Measurements from ENCODE around the gene ILDR1. TPM values are rescaled to one million over a fixed set of nuclear protein-coding genes. Genes with fewer than 3 reads are reported as not detected.

The ILDR1 gene
- total and polyA plus RNA-seq, 12 donors: 0.32 to 5.6 (median 2.4) TPM; not detected in 1

DNA sequence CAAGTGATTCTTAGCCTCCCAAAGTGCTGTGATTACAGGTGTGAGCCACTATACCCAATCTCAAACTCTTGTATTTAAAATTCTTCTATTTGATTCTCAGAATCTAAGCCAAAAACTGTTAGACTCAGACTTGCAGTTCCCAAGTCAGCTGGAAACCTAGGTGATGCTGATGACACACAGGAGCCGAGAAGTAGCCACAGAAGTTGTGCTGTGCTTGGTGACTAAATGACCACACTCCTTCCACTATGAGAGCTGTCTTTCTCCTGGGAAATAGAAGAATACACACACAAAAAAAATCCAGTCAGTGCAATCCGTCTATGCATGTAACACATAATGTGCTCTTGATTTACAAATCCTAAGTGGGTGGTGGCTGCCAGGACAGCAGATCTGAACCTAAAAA is 33.9 kb downstream of the ILDR1 start:
- 73 to 93% (median 86%) methylated on average over 2 of the region's 2 CpGs for WGBS, 4 donors
- Histone ChIP-seq H3K4me3 (no peak overlapping the region), H3K9me3 (replicated peaks in 1 of 3) (no peaks in the 10 kb centered on the region), H3K4me1 (replicated peaks in 1 of 2) (no peaks in the 10 kb centered on the region), H3K27me3 (no peaks in the 10 kb centered on the region), H3K27ac (no peak overlapping the region), H3K36me3 (replicated peaks in 1 of 2) (no peaks in the 10 kb centered on the region)
- TF ChIP-seq, protein P1, sequence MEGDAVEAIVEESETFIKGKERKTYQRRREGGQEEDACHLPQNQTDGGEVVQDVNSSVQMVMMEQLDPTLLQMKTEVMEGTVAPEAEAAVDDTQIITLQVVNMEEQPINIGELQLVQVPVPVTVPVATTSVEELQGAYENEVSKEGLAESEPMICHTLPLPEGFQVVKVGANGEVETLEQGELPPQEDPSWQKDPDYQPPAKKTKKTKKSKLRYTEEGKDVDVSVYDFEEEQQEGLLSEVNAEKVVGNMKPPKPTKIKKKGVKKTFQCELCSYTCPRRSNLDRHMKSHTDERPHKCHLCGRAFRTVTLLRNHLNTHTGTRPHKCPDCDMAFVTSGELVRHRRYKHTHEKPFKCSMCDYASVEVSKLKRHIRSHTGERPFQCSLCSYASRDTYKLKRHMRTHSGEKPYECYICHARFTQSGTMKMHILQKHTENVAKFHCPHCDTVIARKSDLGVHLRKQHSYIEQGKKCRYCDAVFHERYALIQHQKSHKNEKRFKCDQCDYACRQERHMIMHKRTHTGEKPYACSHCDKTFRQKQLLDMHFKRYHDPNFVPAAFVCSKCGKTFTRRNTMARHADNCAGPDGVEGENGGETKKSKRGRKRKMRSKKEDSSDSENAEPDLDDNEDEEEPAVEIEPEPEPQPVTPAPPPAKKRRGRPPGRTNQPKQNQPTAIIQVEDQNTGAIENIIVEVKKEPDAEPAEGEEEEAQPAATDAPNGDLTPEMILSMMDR (IDR thresholded peaks at IDR 0.05): no peak
- no peak for DNase-seq
- intact Hi-C loops (cut with DNase I): no loop called here

GRCh38 chr3:121985846-121986245 is 36.2 kb downstream of the ILDR1 start:
- TF ChIP-seq POLR2A (IDR thresholded peaks at IDR 0.05): no peak
- TF ChIP-seq, protein P1 (IDR thresholded peaks at IDR 0.05): no peak
- Histone ChIP-seq H3K36me3 (replicated peaks in 1 of 2) (no peaks in the 10 kb centered on the region), H3K4me1 (replicated peaks in 1 of 2) (no peaks in the 10 kb centered on the region), H3K27me3 (no peaks in the 10 kb centered on the region), H3K9me3 (replicated peaks in 1 of 3) (peaks cover 0 to 6% (median 0%) of the 10 kb centered on the region in 3 donors), H3K27ac (no peak overlapping the region), H3K4me3 (no peak overlapping the region)
- WGBS, 4 donors: 40 to 88% (median 68%) methylated on average over 1 to 2 of the region's 2 CpGs
- no peak for DNase-seq
- intact Hi-C loops (cut with DNase I): no loop called here

DNA sequence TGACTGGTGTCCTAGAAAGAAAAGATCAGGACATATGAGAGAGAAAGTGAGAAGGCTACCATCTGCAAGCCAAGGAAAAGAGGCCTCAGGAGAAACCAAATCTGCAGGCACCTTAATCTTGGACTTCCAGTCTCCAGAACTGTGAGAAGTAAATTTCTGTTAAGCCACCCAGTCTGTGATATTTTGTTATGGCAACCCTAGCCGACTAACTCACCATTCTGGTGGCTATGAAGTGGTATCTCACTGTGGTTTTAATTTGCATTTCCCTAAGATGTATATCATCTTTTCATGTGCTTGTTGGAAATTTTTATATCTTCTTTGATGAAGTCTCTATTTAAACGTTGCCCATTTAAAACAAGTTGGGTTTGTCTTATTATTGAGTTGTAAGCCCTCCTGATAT is 40.6 kb downstream of the ILDR1 start:
- Histone ChIP-seq H3K27ac (no peak overlapping the region), H3K4me1 (replicated peaks in 1 of 2) (no peaks in the 10 kb centered on the region), H3K4me3 (no peak overlapping the region), H3K27me3 (no peaks in the 10 kb centered on the region), H3K9me3 (replicated peaks in 1 of 3) (peaks cover 0 to 6% (median 0%) of the 10 kb centered on the region in 3 donors), H3K36me3 (replicated peaks in 1 of 2) (no peaks in the 10 kb centered on the region)
- TF ChIP-seq, protein P1 (IDR thresholded peaks at IDR 0.05): no peak
- TF ChIP-seq POLR2A (IDR thresholded peaks at IDR 0.05): no peak
- WGBS, 4 donors: 80 to 87% (median 85%) methylated on average over 2 of the region's 2 CpGs
- no peak for DNase-seq
- intact Hi-C loops (cut with DNase I): no loop called here

DNA sequence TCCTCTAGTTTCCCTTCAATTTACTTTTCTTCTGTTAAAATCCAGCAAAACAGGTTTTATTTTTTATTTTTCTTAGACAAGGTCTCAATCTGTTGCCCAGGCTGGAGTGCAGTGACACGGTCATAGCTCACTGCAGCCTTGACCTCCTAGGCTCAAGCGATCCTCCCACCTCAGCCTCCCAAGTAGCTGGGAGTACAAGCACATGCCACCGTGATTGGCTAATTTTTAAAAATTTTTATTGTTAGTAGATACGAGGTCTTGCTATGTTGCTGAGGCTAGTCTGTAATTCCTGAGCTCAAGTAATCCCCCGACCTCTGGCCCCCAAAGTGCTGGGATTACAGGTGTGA is 41.6 kb downstream of the ILDR1 start:
- H3K9me3 ChIP-seq (replicated peaks in 1 of 3): peaks cover 0 to 6% (median 0%) of the 10 kb centered on the region in 3 donors
- no peaks in the 10 kb centered on the region for H3K4me1 ChIP-seq (replicated peaks in 1 of 2)
- intact Hi-C loops (cut with DNase I): no loop called here
- TF ChIP-seq POLR2A (IDR thresholded peaks at IDR 0.05): no peak
- TF ChIP-seq, protein P1 (IDR thresholded peaks at IDR 0.05): no peak
- H3K4me3 ChIP-seq: no peak overlapping the region
- no peak overlapping the region for H3K27ac ChIP-seq
- DNase-seq: no peak
- H3K27me3 ChIP-seq: no peaks in the 10 kb centered on the region
- WGBS, 4 donors: 60 to 71% (median 68%) methylated on average over 5 of the region's 5 CpGs
- no peaks in the 10 kb centered on the region for H3K36me3 ChIP-seq (replicated peaks in 1 of 2)

Measured in adrenal gland (tissue), 12 donors.